Endodermal cell (in vitro differentiated cells): ENCODE measurements around the gene TRERF1. TPM values are rescaled to one million over a fixed set of nuclear protein-coding genes. Genes with fewer than 3 reads are reported as not detected.

Experiments used
- DNase-seq: peaks from one replicate; pipeline ENCODE4 v3.0.0-alpha.2; 2017
- H3K27ac ChIP-seq: 2 replicates; pipeline ENCODE4 v1.5.1; 2013; ENCODE audit warnings: mild to moderate bottlenecking, low read depth, low read length, moderate library complexity
- H3K27me3 ChIP-seq: 2 replicates; pipeline ENCODE4 v1.6.1; 2013; ENCODE audit warnings: mild to moderate bottlenecking, low read length, moderate library complexity; ENCODE audit not compliant: insufficient read depth, control insufficient read depth, poor library complexity, severe bottlenecking
- H3K36me3 ChIP-seq: 2 replicates; pipeline ENCODE4 v1.7.0; 2013; ENCODE audit warnings: mild to moderate bottlenecking, low read length, moderate library complexity; ENCODE audit not compliant: control insufficient read depth, insufficient read depth
- H3K4me1 ChIP-seq: one replicate; pipeline ENCODE4 v1.7.0; 2013; ENCODE audit warnings: low read length; ENCODE audit not compliant: control insufficient read depth, insufficient read depth
- H3K4me3 ChIP-seq: 2 replicates; pipeline ENCODE4 v1.5.1; 2013; ENCODE audit warnings: mild to moderate bottlenecking, low read length, moderate library complexity
- H3K9ac ChIP-seq: 2 replicates; pipeline ENCODE4 v1.6.1; 2013; ENCODE audit warnings: mild to moderate bottlenecking, low read length, moderate library complexity; ENCODE audit not compliant: poor library complexity, severe bottlenecking; ENCODE audit errors: extremely low read depth
- H3K9me3 ChIP-seq: 2 replicates; pipeline ENCODE4 v1.6.1; 2013; ENCODE audit warnings: mild to moderate bottlenecking, low read length, moderate library complexity; ENCODE audit not compliant: control insufficient read depth
- H3K27ac Mint-ChIP-seq: 2 replicates; pipeline ENCODE4 v1.8.0; 2020; ENCODE audit warnings: mixed read lengths
- H3K27me3 Mint-ChIP-seq: 2 replicates; pipeline ENCODE4 v1.8.0; 2021; ENCODE audit warnings: mild to moderate bottlenecking, mixed read lengths; ENCODE audit not compliant: insufficient read depth
- H3K36me3 Mint-ChIP-seq: 2 replicates; pipeline ENCODE4 v1.8.0; 2020; ENCODE audit warnings: low read depth, mixed read lengths
- H3K4me1 Mint-ChIP-seq: 2 replicates; pipeline ENCODE4 v1.8.0; 2020; ENCODE audit warnings: mixed read lengths
- H3K4me3 Mint-ChIP-seq: 2 replicates; pipeline ENCODE4 v1.8.0; 2020; ENCODE audit warnings: mild to moderate bottlenecking, moderate library complexity, mixed read lengths
- H3K9me3 Mint-ChIP-seq: 2 replicates; pipeline ENCODE4 v1.8.0; 2020; ENCODE audit warnings: mild to moderate bottlenecking, mixed read lengths
- WGBS, 2 experiments: methylation state at CpG; one replicate each; pipeline versions ENCODE4 v1.1.5 to v1.1.7; 2013; ENCODE audit warnings: missing lambda C conversion rate in 2 of 2, mixed read lengths in 1 of 2; ENCODE audit not compliant: insufficient coverage in 1 of 2, insufficient read length in 1 of 2; 5-methylcytosine and 5-hydroxymethylcytosine counted together
- total RNA-seq, 2 donors: library from RNA; stranded (reverse); fragmentation: NEBNext Ultra II Directional in 1 of 2; extraction: Animal tissue kit (Norgen Biotek cat#: 25700) in 1 of 2; gene quantifications; 2 replicates in 1 of 2; 3 replicates in 1 of 2; pipeline ENCODE4 v1.2.1, GENCODE V29; 2021
- TF ChIP-seq, protein P1 (sequence below): fragments of 200-600 bp; sonication (generic); conservative IDR thresholded peaks from 2 replicates; pipeline ENCODE4 v1.5.0; 2021; ENCODE audit warnings: antibody characterized with exemption, mild to moderate bottlenecking

The TRERF1 gene
- total RNA-seq, 2 donors from 2014 or later = 4.7 to 5.3 TPM

- Mint-ChIP-seq H3K4me1 (peaks cover 14% of the 10 kb centered on the region), H3K9me3 (no peaks in the 10 kb centered on the region), H3K36me3 (no peaks in the 10 kb centered on the region), H3K27ac (no peak overlapping the region), H3K4me3 (no peak overlapping the region), H3K27me3 (peaks cover 18% of the 10 kb centered on the region)
- no peak for DNase-seq
- Histone ChIP-seq H3K4me1 (peaks cover 3% of the 10 kb centered on the region), H3K9me3 (no peaks in the 10 kb centered on the region), H3K36me3 (no peaks in the 10 kb centered on the region), H3K27me3 (peaks cover 25% of the 10 kb centered on the region), H3K4me3 (no peak overlapping the region), H3K9ac (no peak overlapping the region), H3K27ac (no peak overlapping the region)
- TF ChIP-seq, protein P1, sequence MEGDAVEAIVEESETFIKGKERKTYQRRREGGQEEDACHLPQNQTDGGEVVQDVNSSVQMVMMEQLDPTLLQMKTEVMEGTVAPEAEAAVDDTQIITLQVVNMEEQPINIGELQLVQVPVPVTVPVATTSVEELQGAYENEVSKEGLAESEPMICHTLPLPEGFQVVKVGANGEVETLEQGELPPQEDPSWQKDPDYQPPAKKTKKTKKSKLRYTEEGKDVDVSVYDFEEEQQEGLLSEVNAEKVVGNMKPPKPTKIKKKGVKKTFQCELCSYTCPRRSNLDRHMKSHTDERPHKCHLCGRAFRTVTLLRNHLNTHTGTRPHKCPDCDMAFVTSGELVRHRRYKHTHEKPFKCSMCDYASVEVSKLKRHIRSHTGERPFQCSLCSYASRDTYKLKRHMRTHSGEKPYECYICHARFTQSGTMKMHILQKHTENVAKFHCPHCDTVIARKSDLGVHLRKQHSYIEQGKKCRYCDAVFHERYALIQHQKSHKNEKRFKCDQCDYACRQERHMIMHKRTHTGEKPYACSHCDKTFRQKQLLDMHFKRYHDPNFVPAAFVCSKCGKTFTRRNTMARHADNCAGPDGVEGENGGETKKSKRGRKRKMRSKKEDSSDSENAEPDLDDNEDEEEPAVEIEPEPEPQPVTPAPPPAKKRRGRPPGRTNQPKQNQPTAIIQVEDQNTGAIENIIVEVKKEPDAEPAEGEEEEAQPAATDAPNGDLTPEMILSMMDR = no peak
- 82 to 93% methylated on average over 3 of the region's 3 CpGs for WGBS, 2 experiments
These were observed 50.1 kb downstream of the TRERF1 start for GRCh38 chr6:42401613-42401951.

GRCh38 chr6:42400886-42401612 is 50.7 kb downstream of the TRERF1 start:
- WGBS, 2 experiments = 80 to 85% methylated on average over 4 to 8 of the region's 8 CpGs
- Mint-ChIP-seq H3K9me3 (no peaks in the 10 kb centered on the region), H3K27me3 (peaks cover 13% of the 10 kb centered on the region), H3K4me1 (peaks cover 14% of the 10 kb centered on the region), H3K36me3 (no peaks in the 10 kb centered on the region), H3K27ac (no peak overlapping the region), H3K4me3 (no peak overlapping the region)
- Histone ChIP-seq H3K27ac (no peak overlapping the region), H3K4me3 (no peak overlapping the region), H3K36me3 (no peaks in the 10 kb centered on the region), H3K27me3 (peaks cover 20% of the 10 kb centered on the region), H3K9me3 (no peaks in the 10 kb centered on the region), H3K4me1 (peaks cover 3% of the 10 kb centered on the region), H3K9ac (no peak overlapping the region)
- TF ChIP-seq, protein P1 = no peak
- no peak for DNase-seq

- 94 to 100% methylated on average over 3 to 8 of the region's 8 CpGs for WGBS, 2 experiments
- TF ChIP-seq, protein P1 = no peak
- Histone ChIP-seq H3K4me3 (no peak overlapping the region), H3K9me3 (no peaks in the 10 kb centered on the region), H3K27ac (no peak overlapping the region), H3K9ac (no peak overlapping the region), H3K4me1 (peaks cover 3% of the 10 kb centered on the region), H3K36me3 (no peaks in the 10 kb centered on the region), H3K27me3 (peaks cover 19% of the 10 kb centered on the region)
- no peaks in the 10 kb centered on the region for H3K9me3 Mint-ChIP-seq
- H3K27me3 Mint-ChIP-seq = peaks cover 13% of the 10 kb centered on the region
- H3K27ac Mint-ChIP-seq = no peak overlapping the region
- no peak overlapping the region for H3K4me3 Mint-ChIP-seq
- peaks cover 14% of the 10 kb centered on the region for H3K4me1 Mint-ChIP-seq
- DNase-seq = no peak
- no peaks in the 10 kb centered on the region for H3K36me3 Mint-ChIP-seq
These were observed 51.5 kb downstream of the TRERF1 start for GRCh38 chr6:42400061-42400760.
